ENCODE results near the gene PPFIBP1.

Gene PPFIBP1

DNA sequence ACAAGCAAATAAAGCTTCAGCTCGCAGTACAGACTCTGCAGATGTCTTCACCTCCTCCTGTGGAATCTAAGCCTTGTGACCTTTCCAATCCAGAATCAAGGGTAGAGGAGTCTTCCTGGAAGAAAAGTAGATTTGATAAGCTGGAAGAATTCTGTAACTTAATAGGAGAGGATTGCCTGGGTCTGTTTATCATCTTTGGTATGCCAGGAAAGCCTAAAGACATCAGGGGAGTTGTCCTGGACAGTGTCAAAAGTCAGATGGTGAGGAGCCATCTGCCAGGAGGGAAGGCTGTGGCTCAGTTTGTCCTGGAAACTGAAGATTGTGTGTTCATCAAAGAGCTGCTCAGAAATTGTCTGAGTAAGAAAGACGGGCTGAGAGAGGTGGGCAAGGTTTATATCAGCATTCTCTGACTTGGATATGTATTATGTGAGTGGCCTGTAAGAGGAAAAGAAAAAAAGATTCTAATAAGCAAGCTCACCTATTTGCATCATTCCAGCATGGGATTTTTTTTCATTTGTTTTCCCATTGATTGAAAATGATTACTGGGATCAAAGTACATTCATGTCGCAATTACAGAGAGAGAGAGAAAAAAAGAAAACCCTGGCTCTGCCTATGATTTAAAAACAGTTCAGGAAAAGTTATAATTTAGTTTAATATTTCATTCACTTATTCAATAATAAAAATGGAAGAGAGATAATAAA, 173.0 kb downstream of the PPFIBP1 start:
- Histone ChIP-seq H2BK15ac (ENCODE audit: low read depth, poor library complexity, severe bottlenecking) (no peak overlapping the region), H3K18ac (ENCODE audit: low read depth in 1 of 2, low read length in 2 of 2) (no peak overlapping the region), H3K4me2 (ENCODE audit: low read length, poor library complexity, severe bottlenecking) (no peak overlapping the region), H3K9ac (ENCODE audit: low read length) (no peak overlapping the region), H4K8ac (ENCODE audit: low read length) (no peak overlapping the region), H3K23ac (ENCODE audit: low read length in 2 of 2) (no peak overlapping the region), H3K9me3 (ENCODE audit: control insufficient read depth, low read length) (no peaks in the 10 kb centered on the region), H3K4ac (ENCODE audit: low read depth in 1 of 2, low read length in 2 of 2) (no peak overlapping the region), H3K4me1 (ENCODE audit: control insufficient read depth, insufficient read depth, low read depth, low read length) (no peaks in the 10 kb centered on the region), H2AFZ (ENCODE audit: low read depth, low read length) (no peak overlapping the region), H3K4me3 (ENCODE audit: insufficient read depth in 1 of 2, low read depth in 1 of 2, low read length in 2 of 2) (no peak overlapping the region), H3K79me1 (replicated peaks; ENCODE audit: low read length, poor library complexity, severe bottlenecking) (peaks cover 4% of the 10 kb centered on the region), H2BK12ac (ENCODE audit: low read length in 2 of 2) (no peak overlapping the region), H3K36me3 (ENCODE audit: control insufficient read depth in 1 of 2, insufficient read depth in 2 of 2, low read depth in 1 of 2, low read length in 2 of 2) (peaks cover 22 to 74% of the 10 kb centered on the region in 2 experiments), H3K14ac (ENCODE audit: low read length in 2 of 2) (no peak overlapping the region), H3K27me3 (ENCODE audit: control insufficient read depth in 1 of 2, insufficient read depth in 1 of 2, low read length in 2 of 2) (no peaks in the 10 kb centered on the region), H2AK5ac (ENCODE audit: low read length, severe bottlenecking) (no peak overlapping the region), H2BK5ac (ENCODE audit: low read depth, low read length, poor library complexity, severe bottlenecking) (no peak overlapping the region), H2BK120ac (ENCODE audit: low read depth, low read length) (no peak overlapping the region), H3K27ac (ENCODE audit: low read length, poor library complexity, severe bottlenecking) (no peak overlapping the region), H4K91ac (ENCODE audit: low read length) (no peak overlapping the region)
- 95% methylated on average over 2 of the region's 3 CpGs for WGBS
- DNase-seq: no peak

DNA sequence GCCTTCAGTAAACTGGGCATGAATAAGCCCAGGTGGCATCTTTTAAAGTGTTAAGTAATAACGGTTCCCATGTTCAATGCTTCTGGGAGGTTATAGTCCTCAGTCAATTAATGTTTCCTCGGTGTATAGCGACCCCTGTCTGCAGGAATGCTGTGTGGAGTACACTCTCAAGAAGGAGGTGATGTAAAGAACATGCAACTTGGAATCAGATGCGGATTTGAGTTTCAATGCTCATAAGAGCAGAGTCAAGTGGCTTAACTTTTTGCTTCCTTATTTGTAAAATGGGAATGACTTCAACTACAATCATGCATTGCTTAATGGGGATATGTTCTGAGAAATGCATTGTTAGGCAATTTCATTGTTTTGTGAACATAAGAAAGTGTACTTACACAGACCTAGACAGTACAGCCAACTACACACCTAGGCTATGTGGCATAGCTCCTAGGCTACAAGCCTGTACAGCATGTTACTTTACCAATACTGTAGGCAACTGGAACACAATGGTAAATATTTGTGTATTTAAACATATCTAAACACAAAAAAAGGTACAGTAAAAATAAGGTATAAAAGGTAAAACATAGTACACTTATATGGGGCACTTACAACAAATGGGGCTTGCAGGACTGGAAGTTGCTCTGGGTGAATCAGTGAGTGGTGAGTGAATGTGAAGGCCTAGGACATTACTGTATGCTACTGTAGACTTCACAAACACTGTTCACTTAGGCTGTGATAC, 179.9 kb downstream of the PPFIBP1 start:
- WGBS: 18% methylated on average over 4 of the region's 4 CpGs

DNA sequence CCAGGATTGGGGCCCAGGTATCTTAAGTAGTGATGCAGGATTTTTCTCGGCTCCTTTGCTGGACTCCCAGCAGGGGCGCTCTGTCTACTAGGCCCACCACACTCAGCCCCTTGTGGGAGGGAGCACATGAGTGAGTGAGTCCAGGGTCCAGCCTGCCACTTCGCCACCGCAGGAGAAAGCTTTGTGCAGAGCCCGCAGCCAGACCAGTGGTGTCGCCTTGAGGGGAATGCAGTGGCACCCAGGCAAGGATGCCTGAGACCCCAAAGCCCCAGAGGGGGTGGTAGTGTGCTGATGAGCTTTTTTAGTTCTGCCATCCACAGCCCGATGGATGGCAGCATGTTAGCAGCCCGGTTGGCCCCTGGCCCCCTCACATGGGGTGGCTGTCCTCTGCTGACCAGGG, 181.3 kb downstream of the PPFIBP1 start:
- H3K4me3 ChIP-seq (ENCODE audit: insufficient read depth in 1 of 2, low read depth in 1 of 2, low read length in 2 of 2): no peak overlapping the region
- no peaks in the 10 kb centered on the region for H3K4me1 ChIP-seq (ENCODE audit: control insufficient read depth, insufficient read depth, low read depth, low read length)
- no peak overlapping the region for H3K18ac ChIP-seq (ENCODE audit: low read depth in 1 of 2, low read length in 2 of 2)
- H3K4ac ChIP-seq (ENCODE audit: low read depth in 1 of 2, low read length in 2 of 2): no peak overlapping the region
- H3K9me3 ChIP-seq (ENCODE audit: control insufficient read depth, low read length): no peaks in the 10 kb centered on the region
- no peak overlapping the region for H2AK5ac ChIP-seq (ENCODE audit: low read length, severe bottlenecking)
- DNase-seq: no peak
- no peak overlapping the region for H2BK15ac ChIP-seq (ENCODE audit: low read depth, poor library complexity, severe bottlenecking)
- WGBS: 68% methylated on average over 8 of the region's 8 CpGs
- H3K9ac ChIP-seq (ENCODE audit: low read length): no peak overlapping the region
- no peak overlapping the region for H2BK120ac ChIP-seq (ENCODE audit: low read depth, low read length)
- H3K27me3 ChIP-seq (ENCODE audit: control insufficient read depth in 1 of 2, insufficient read depth in 1 of 2, low read length in 2 of 2): no peaks in the 10 kb centered on the region
- peak overlapping the region in 1 of 2 experiments; percentile 77 for H3K23ac ChIP-seq (ENCODE audit: low read length in 2 of 2)
- H2BK12ac ChIP-seq (ENCODE audit: low read length in 2 of 2): no peak overlapping the region
- no peaks in the 10 kb centered on the region for H3K79me1 ChIP-seq (replicated peaks; ENCODE audit: low read length, poor library complexity, severe bottlenecking)
- H2AFZ ChIP-seq (ENCODE audit: low read depth, low read length): no peak overlapping the region
- no peak overlapping the region for H3K4me2 ChIP-seq (ENCODE audit: low read length, poor library complexity, severe bottlenecking)
- no peak overlapping the region for H3K27ac ChIP-seq (ENCODE audit: low read length, poor library complexity, severe bottlenecking)
- H2BK5ac ChIP-seq (ENCODE audit: low read depth, low read length, poor library complexity, severe bottlenecking): no peak overlapping the region
- H3K14ac ChIP-seq (ENCODE audit: low read length in 2 of 2): no peak overlapping the region
- H4K8ac ChIP-seq (ENCODE audit: low read length): no peak overlapping the region
- no peaks in the 10 kb centered on the region for H3K36me3 ChIP-seq (ENCODE audit: control insufficient read depth in 1 of 2, insufficient read depth in 2 of 2, low read depth in 1 of 2, low read length in 2 of 2)
- peak overlapping the region; percentile 11 for H4K91ac ChIP-seq (ENCODE audit: low read length)

More for the DNA sequence above, 179.9 kb downstream of the PPFIBP1 start:
- H3K9me3 ChIP-seq (ENCODE audit: control insufficient read depth, low read length): no peaks in the 10 kb centered on the region
- no peak overlapping the region for H2BK5ac ChIP-seq (ENCODE audit: low read depth, low read length, poor library complexity, severe bottlenecking)
- DNase-seq: peak; percentile 89
- no peak overlapping the region for H3K14ac ChIP-seq (ENCODE audit: low read length in 2 of 2)
- H3K4ac ChIP-seq (ENCODE audit: low read depth in 1 of 2, low read length in 2 of 2): no peak overlapping the region
- H3K23ac ChIP-seq (ENCODE audit: low read length in 2 of 2): no peak overlapping the region
- no peak overlapping the region for H2AK5ac ChIP-seq (ENCODE audit: low read length, severe bottlenecking)
- no peak overlapping the region for H3K9ac ChIP-seq (ENCODE audit: low read length)
- peaks cover 0 to 5% of the 10 kb centered on the region in 2 experiments for H3K36me3 ChIP-seq (ENCODE audit: control insufficient read depth in 1 of 2, insufficient read depth in 2 of 2, low read depth in 1 of 2, low read length in 2 of 2)
- no peaks in the 10 kb centered on the region for H3K4me1 ChIP-seq (ENCODE audit: control insufficient read depth, insufficient read depth, low read depth, low read length)
- no peak overlapping the region for H3K27ac ChIP-seq (ENCODE audit: low read length, poor library complexity, severe bottlenecking)
- no peak overlapping the region for H2AFZ ChIP-seq (ENCODE audit: low read depth, low read length)
- H3K18ac ChIP-seq (ENCODE audit: low read depth in 1 of 2, low read length in 2 of 2): no peak overlapping the region
- no peak overlapping the region for H2BK120ac ChIP-seq (ENCODE audit: low read depth, low read length)
- H3K79me1 ChIP-seq (replicated peaks; ENCODE audit: low read length, poor library complexity, severe bottlenecking): no peaks in the 10 kb centered on the region
- no peak overlapping the region for H4K91ac ChIP-seq (ENCODE audit: low read length)
- no peak overlapping the region for H2BK12ac ChIP-seq (ENCODE audit: low read length in 2 of 2)
- H2BK15ac ChIP-seq (ENCODE audit: low read depth, poor library complexity, severe bottlenecking): no peak overlapping the region
- no peak overlapping the region for H3K4me3 ChIP-seq (ENCODE audit: insufficient read depth in 1 of 2, low read depth in 1 of 2, low read length in 2 of 2)
- H3K27me3 ChIP-seq (ENCODE audit: control insufficient read depth in 1 of 2, insufficient read depth in 1 of 2, low read length in 2 of 2): no peaks in the 10 kb centered on the region
- no peak overlapping the region for H4K8ac ChIP-seq (ENCODE audit: low read length)
- no peak overlapping the region for H3K4me2 ChIP-seq (ENCODE audit: low read length, poor library complexity, severe bottlenecking)

DNA sequence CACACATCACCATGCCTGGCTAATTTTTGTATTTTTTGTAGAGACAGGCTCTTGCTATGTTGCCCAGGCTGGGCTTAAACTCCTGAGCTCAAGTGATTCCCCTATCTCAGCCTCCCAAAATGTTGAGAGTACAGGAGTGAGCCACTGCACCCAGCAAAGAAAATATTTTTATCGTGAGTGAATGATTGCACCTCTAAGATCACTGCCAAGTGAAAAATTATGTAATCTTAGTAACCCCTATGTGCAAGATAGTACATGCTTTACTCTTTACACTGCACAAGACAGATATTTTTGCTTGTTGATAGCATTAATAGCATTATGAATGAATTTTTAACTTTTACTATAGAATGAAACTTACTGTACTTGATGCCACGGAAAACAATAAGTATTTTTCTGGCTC, 183.2 kb downstream of the PPFIBP1 start:
- H3K36me3 ChIP-seq (ENCODE audit: control insufficient read depth in 1 of 2, insufficient read depth in 2 of 2, low read depth in 1 of 2, low read length in 2 of 2): no peaks in the 10 kb centered on the region
- no peak overlapping the region for H3K4ac ChIP-seq (ENCODE audit: low read depth in 1 of 2, low read length in 2 of 2)
- H2BK15ac ChIP-seq (ENCODE audit: low read depth, poor library complexity, severe bottlenecking): no peak overlapping the region
- H3K27me3 ChIP-seq (ENCODE audit: control insufficient read depth in 1 of 2, insufficient read depth in 1 of 2, low read length in 2 of 2): no peaks in the 10 kb centered on the region
- H3K23ac ChIP-seq (ENCODE audit: low read length in 2 of 2): no peak overlapping the region
- H2AFZ ChIP-seq (ENCODE audit: low read depth, low read length): no peak overlapping the region
- no peak overlapping the region for H3K27ac ChIP-seq (ENCODE audit: low read length, poor library complexity, severe bottlenecking)
- H4K91ac ChIP-seq (ENCODE audit: low read length): no peak overlapping the region
- H3K4me2 ChIP-seq (ENCODE audit: low read length, poor library complexity, severe bottlenecking): no peak overlapping the region
- no peaks in the 10 kb centered on the region for H3K4me1 ChIP-seq (ENCODE audit: control insufficient read depth, insufficient read depth, low read depth, low read length)
- no peak overlapping the region for H2BK12ac ChIP-seq (ENCODE audit: low read length in 2 of 2)
- H2BK120ac ChIP-seq (ENCODE audit: low read depth, low read length): no peak overlapping the region
- no peak for DNase-seq
- WGBS: 100% methylated on average over 1 of the region's 2 CpGs
- no peak overlapping the region for H2AK5ac ChIP-seq (ENCODE audit: low read length, severe bottlenecking)
- no peak overlapping the region for H3K4me3 ChIP-seq (ENCODE audit: insufficient read depth in 1 of 2, low read depth in 1 of 2, low read length in 2 of 2)
- H3K9ac ChIP-seq (ENCODE audit: low read length): no peak overlapping the region
- H3K18ac ChIP-seq (ENCODE audit: low read depth in 1 of 2, low read length in 2 of 2): no peak overlapping the region
- H2BK5ac ChIP-seq (ENCODE audit: low read depth, low read length, poor library complexity, severe bottlenecking): no peak overlapping the region
- no peaks in the 10 kb centered on the region for H3K9me3 ChIP-seq (ENCODE audit: control insufficient read depth, low read length)
- H3K14ac ChIP-seq (ENCODE audit: low read length in 2 of 2): no peak overlapping the region
- no peak overlapping the region for H4K8ac ChIP-seq (ENCODE audit: low read length)
- H3K79me1 ChIP-seq (replicated peaks; ENCODE audit: low read length, poor library complexity, severe bottlenecking): peaks cover 3% of the 10 kb centered on the region
